HL-60/S4 treated with retinoic acid at 250 ng/mL for 4 days and 3 days (cell line): ENCODE measurements around the gene CHD3.

Source experiments
- in situ Hi-C: fragments of 300-500 bp; cut with MboI; formaldehyde crosslinking; loops from 2 replicates; pipeline ENCODE4 v1.7.0; 2022; ENCODE audit warnings: low sequenced_read_pairs

The CHD3 gene

DNA sequence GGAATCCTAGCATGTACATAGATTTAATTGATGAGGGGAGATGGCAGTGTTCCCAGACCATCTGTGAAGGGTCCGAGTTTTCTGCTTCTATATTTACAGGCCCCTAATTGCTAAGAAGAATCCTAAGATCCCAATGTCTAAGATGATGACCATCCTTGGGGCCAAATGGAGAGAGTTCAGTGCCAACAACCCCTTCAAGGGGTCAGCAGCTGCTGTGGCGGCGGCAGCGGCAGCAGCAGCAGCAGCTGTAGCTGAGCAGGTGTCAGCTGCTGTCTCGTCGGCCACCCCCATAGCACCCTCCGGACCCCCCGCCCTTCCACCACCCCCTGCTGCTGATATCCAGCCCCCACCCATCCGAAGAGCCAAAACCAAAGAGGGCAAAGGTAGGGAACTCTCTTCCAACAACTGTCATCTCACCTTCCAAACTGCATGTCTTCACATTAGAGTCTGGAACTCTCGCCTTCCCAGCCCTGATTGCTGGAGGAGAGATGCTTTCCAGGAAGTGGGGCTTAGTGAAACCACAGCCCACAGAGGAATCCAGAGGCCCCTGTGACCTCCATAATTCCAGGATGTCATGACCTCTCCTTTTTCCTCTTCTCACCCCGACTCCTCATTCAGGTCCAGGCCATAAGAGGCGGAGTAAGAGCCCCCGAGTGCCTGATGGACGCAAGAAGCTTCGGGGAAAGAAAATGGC, 4.7 kb downstream of the CHD3 start:
- in situ Hi-C loops: no loop called here

DNA sequence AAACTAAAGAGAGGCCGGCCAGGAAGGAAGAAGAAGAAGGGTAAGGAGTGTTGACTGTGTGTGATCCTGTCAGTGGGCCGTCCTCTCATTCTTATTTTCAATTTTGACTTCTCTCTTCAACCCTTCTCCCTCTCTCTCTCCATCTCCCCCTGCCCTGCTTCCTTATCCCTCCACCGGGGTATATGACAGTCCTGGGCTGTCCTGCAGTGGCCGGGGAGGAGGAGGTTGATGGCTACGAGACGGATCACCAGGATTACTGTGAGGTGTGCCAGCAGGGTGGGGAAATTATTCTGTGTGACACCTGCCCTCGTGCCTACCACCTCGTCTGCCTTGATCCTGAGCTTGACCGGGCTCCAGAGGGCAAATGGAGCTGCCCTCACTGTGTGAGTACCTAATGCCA, 5.6 kb downstream of the CHD3 start:
- in situ Hi-C loops: no loop called here

DNA sequence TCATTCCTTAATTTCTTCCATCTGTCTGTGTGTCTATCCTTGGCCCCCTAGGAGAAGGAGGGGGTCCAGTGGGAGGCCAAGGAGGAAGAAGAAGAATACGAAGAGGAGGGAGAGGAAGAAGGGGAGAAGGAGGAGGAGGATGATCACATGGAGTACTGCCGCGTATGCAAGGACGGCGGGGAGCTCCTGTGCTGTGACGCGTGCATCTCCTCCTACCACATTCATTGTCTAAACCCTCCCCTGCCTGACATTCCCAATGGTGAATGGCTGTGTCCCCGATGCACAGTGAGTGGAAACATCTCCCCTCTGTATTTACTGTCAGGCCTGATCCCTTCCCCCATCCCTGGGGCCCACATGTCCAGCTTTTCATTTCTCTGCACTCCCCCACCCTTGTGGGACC, 6.3 kb downstream of the CHD3 start:
- in situ Hi-C loops: no loop called here

DNA sequence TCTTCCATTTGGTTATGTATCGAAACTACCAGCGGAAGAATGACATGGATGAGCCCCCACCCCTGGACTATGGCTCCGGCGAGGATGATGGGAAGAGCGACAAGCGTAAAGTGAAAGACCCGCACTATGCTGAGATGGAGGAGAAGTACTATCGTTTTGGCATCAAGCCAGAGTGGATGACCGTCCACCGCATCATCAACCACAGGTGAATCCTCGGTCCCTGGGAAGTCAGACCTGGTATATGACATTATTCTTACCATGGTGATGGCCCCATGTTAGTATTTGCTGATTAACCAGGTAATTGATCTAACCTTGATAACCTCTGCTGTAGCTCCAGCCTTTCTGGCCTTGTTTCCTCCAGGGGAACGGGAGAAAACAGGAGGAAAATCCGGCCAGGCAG, 8.5 kb downstream of the CHD3 start:
- in situ Hi-C loops: no loop called here

DNA sequence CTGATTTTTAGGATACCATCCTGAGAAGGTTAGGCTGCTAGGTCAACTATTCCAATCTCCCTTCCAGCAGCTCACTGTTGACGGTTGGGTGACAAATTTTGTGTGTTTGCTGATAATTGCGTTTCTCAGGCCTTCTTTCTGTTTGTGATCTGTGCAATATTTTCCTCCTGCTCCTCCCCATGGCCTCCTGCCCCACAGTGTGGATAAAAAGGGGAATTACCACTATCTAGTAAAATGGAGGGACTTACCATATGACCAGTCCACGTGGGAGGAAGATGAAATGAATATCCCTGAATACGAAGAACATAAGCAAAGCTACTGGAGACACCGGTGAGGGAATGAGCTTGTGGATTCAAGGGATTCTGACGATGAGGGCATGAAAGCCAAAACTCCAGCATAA, 9.2 kb downstream of the CHD3 start:
- in situ Hi-C loops: no loop called here

DNA sequence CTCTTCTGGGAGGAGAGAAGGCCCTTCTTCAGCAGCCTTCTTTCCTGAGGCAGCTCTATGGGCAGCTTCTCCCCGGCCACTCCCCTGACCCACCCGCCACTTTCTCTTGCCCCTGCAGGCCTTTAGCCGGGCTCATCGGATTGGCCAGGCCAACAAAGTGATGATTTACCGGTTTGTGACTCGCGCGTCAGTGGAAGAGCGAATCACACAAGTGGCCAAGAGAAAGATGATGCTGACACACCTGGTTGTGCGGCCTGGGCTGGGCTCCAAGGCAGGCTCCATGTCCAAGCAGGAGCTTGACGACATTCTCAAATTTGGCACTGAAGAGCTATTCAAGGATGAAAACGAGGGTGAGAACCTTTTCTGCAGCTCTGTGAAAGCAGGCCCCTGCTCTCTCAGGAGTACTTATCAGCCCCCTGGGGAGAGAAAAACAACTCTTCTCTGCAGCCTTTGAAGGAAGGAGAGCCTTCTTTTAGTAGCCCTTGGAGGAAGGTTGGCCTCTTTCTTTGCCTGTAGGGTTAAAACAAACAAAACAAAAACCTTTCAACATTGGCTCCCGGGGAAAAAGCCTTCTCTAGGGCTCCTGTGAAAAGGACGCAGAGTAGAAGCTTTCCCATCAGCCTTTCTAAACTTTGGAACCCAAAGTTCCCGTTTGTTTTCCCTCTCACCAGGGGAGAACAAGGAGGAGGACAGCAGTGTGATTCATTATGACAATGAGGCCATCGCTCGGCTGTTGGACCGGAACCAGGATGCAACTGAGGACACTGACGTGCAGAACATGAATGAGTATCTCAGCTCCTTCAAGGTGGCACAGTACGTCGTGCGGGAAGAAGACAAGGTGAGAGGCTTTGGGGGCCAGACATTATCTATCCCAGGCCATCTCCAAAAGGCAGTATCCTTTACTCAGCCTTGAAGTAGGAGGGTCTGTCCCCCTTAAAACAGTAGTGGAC, 14.8 kb downstream of the CHD3 start:
- in situ Hi-C loops: no loop called here

DNA sequence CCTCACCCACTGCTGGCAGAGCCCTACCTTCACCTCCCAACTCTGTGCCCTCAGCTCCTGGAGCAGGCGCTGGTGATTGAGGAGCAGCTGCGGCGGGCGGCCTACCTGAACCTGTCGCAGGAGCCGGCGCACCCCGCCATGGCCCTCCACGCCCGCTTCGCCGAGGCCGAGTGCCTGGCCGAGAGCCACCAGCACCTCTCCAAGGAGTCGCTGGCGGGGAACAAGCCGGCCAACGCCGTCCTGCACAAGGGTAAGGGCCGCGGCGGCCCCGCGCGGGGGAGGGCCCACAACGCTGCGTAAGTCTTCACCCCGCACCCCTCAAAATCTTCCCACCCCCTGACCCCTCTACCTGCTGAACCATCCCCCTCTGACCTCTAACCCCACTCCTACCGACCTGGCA, 20.5 kb downstream of the CHD3 start:
- in situ Hi-C loops: no loop called here

DNA sequence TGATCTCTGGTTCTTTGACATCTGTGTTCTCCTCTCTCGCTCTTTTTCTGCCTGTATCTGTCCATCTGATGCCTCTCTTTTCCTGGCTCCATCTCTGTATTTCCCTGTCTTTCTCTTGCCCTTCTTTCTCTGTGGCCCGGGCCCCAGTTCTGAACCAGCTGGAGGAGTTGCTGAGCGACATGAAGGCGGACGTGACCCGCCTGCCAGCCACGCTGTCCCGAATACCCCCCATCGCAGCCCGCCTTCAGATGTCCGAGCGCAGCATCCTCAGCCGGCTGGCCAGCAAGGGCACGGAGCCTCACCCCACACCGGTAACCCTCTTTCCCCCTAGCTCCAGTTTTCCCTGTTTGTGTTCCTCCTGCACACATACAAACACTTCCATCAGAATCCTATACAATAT, 21.7 kb downstream of the CHD3 start:
- in situ Hi-C loops: loop anchor here (10.0 kb wide), 1 partner anchor 135 kb away; no protein-coding TSS in a partner anchor

DNA sequence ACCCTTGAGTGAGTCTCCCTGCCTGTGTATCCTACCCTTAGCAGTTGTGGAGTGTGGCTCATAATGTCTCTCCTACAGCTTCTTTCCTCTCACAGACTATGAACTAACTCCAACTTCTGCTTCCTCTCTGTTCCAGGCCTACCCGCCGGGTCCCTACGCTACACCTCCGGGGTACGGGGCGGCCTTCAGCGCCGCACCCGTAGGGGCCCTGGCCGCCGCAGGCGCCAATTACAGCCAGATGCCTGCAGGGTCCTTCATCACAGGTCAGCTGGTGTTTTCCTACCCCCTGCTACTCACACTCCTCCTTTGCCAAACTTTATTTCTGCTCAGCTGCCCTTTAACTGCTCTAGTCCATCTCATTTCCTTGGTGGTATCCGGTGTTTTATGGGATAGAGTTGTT, 22.1 kb downstream of the CHD3 start:
- in situ Hi-C loops: loop anchor here (10.0 kb wide), 1 partner anchor 134 kb away; no protein-coding TSS in a partner anchor

DNA sequence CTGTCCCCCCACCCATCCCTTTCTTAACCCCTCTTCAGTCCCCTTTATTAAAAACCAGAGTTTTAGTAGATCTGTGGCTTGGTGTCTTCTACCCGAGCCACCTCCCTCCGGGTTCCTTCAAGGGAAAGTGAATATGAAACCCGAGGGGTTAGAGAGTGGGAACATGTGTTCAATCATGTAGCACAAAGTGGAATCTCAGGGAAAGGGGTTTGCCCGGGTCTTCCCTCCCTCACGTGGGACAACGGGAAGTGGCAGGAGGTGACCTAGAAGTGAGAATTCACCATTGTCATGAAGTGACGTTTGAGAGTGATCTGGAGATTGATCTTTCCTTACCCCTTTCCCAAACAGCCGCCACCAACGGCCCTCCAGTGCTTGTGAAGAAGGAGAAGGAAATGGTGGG, 22.5 kb downstream of the CHD3 start:
- in situ Hi-C loops: loop anchor here (10.0 kb wide), 1 partner anchor 134 kb away; no protein-coding TSS in a partner anchor

DNA sequence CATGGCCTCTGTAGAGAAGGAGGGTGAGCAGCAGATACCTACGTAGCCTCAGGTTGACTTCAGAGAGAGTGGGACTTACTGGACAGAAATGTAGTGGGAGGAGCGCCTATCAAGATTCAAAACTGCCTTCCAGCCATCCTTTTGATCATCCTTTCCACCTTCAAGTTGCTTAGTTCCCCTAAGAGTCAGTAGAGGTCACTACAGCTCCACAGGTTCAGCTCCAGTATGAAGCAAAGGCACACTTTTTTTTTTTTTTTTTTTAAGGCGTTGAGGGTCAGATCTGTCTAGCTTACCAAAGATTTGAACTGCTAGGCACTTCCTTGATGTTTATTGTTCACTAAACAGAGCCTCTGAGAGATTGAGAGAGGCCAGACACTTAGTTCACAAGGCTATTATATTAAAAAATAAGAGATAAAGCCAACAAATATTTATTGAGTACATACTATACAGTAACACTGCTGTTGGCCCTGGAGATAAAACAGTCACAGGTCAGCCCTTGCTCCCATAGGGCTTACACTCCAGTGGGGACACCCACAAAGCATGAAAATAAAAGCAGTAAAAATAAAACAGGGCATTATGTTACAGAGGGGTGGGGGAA, 24.4 kb downstream of the CHD3 start:
- in situ Hi-C loops: loop anchor here (10.0 kb wide), 1 partner anchor 132 kb away; no protein-coding TSS in a partner anchor

DNA sequence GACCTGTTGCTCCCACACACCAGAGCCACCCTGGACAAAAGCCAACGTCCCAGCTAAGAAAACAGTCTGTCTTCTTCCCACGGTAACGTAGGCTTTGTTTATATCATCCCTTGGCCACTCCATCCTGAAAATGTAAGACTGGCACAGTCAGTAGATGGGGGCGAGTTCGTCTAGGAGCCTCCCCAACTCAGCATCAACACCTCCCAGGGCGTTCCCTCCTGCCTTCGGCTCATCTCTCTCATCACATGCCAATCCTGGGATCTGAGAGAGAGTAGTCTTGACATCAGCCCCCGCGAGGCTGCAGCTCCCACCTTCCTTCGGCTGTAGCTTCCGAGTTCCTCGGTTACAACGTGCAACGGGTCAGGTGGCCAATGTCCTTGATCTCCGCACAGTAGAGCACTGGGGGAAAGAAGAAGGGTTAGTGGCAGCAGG, 26.6 kb downstream of the CHD3 start:
- in situ Hi-C loops: loop anchor here (10.0 kb wide), 1 partner anchor 130 kb away; no protein-coding TSS in a partner anchor

DNA sequence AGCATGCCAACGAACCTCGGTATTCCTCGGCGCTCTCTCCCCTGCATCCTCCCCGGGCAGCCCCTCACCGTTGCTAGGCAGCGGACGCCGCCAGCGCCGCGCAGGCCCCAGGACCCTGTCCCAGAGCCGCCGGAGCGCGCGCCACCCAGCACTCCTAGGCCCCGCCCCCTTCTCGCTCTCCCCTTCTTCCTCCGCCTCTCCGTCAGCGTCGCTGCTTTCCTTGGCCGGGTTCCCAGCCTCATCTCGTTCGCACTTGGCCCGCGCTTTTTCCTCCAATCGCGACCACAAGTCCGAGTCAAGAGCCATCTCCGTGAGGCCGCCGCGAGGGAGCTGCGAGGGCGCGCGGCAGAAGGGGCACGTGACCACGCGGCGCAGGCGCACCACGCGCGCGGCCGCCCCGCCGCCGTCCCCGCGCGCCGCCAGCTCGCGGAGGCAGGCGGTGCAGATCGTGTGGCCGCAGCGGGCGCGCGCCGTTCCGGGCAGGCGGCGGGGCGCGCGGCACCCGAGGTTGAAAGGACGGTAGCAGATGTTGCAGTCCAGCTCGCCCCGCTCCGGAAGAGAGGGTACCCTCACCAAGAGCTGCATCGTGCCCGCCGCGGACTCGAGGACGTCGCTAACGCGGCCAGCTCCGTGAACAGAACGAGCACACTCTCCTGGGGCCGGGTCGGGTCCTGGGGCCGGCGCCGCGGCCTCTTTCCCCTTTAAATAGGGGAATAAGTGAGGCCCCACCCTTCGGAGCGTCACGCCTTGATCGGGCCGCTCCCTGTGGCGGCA, 27.2 kb downstream of the CHD3 start, which contains the start of gene RNF227:
TSS of gene RNF227 (minus strand) at position 679 of the 774 bp plus-strand sequence. CDS start at position 585, 94 bp downstream.
- in situ Hi-C loops: loop anchor here (10.0 kb wide), 1 partner anchor 129 kb away; no protein-coding TSS in a partner anchor

DNA sequence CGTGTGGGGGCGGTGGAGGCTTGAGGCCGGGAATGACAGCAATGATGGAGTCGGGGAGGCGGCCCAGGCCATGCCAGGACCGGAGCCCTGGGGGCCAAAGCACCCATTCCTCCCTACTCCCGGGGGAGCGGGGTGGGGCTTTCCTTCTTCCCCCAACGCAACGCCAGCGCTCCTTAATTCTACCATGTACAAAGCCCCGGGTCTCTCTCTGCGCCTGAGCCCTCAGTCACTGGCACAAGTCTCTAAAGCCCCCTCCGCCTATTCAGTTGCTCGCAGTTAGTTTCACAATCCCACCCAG, 27.7 kb downstream of the CHD3 start:
- in situ Hi-C loops: loop anchor here (10.0 kb wide), 1 partner anchor 128 kb away; no protein-coding TSS in a partner anchor

DNA sequence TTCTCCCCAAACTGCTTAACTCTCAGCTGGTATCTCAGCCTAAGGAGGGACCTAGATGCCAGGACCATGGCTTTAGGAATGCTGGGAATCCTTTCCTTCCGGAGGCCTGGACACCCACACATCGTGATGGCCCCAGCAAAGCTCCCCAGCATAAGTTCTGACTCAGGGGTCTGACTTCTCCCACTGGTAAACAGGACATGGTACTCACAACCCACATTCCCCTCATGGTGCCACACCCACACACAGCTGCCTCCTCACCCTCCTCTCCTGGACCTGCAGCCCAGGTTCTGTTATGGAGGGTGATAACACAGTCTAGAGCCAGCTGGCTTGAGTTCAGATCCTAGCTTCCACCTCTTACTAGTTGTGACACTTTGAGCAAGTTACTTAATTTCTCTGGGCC, 28.2 kb downstream of the CHD3 start:
- in situ Hi-C loops: loop anchor here (10.0 kb wide), 1 partner anchor 128 kb away; no protein-coding TSS in a partner anchor

DNA sequence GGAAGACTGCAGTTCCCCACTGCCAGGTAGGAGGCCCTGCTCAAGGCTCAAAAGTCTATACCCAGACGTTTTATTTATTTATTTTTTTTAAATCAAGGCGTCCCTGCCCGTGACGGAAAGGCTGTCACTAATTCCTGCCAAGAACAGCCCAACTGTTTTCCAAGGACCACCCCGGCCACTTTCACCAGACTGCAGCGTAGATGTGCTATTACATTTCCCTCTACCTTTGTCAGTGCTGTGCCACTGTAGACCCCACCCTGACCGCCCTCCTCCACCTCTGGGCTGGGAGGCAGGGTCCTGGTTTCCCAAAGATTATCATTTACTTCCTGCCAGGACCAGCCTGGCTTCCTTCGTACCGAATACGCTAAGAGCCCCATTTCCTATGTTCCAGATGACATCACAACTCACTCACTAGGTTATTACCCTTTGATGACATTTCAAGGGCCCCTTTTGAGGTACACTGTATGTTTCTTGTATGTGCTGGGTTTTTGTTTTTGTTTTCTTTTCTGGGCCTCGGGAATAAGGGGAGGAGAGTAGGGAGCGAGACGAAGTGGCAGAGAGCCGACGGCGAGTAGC, 33.8 kb downstream of the CHD3 start:
- in situ Hi-C loops: no loop called here

DNA sequence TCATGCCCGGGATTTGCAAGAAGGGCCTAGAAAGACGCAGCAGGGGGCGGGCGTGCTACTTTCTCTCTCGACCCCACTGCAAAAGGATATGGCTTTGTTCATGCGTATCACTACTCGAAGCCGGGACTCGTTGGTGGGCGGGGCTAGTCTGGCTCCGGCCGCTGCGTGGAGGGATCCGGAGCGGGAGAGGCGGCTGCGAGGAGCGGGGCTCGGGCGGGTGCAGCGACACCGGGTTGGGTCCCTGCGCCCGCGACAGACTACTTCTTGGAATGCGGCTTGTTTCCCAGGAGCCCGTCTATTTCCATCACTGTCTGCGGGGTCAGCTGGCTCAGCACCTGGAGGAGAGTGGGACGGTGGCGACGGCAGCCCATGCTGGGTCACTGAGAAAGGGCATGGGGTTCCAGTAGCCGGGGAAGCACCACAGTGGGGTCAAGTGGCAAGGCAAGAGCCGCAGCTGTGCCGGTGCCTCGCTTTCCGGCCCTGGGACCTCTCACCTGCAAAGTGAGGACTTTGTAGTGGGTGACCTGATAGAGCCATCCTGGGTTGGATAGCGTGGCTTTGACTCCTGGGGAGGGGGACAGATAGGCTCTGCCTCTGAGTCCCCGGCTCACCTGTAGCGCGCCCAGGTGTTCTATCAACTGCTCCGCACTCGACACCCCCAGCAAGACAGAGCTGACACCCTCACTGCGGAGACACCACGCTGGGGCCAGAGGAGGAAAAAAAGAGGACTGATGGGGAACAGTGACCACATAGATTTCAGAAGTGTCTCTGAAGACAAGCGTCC, 34.4 kb downstream of the CHD3 start:
- in situ Hi-C loops: no loop called here

DNA sequence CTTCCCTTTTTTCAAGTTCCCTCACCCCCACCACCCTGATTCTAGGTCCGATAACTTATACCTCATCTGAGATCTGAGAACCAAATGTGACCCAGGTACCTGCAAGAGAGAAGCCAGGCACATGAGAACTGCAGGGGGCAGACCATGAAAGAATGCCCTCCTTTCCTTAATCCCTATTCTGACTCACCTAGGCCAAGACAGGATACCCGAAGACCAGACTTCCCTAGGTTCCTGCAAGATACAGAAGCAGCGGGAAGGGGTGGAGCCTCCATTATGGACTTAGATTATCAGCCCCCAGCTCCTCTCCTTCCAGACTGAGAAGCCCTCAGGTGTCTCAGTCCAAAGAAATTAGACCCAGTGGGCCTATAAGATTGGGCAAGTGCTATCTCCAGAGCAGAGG, 39.0 kb downstream of the CHD3 start:
- in situ Hi-C loops: no loop called here
